CD14-positive monocyte (primary cell): ENCODE results near the gene MAN1C1. TPM values are rescaled to one million over a fixed set of nuclear protein-coding genes. Genes with fewer than 3 reads are reported as not detected.

ENCODE experiments used
- DNase-seq, 3 donors: peaks; one replicate each; pipeline ENCODE4 v3.0.0-alpha.2; 2011 to 2022
- H2AFZ ChIP-seq: 2 replicates; pipeline ENCODE4 v1.6.0; 2012; ENCODE audit warnings: mild to moderate bottlenecking, low read depth, low read length, inconsistent platforms; ENCODE audit not compliant: insufficient read depth, poor library complexity, severe bottlenecking
- H3K27ac ChIP-seq, 2 donors: 1 replicate in 1 of 2; 2 replicates in 1 of 2; pipeline ENCODE4 v1.5.1; 2012 to 2013; ENCODE audit warnings: low read length in 2 of 2, control low read depth in 1 of 2, inconsistent platforms in 1 of 2, low read depth in 1 of 2, mild to moderate bottlenecking in 1 of 2
- H3K27me3 ChIP-seq, 2 donors: one replicate each; pipeline versions ENCODE4 v1.6.0 to v1.6.1; 2011 to 2013; ENCODE audit warnings: low read length in 2 of 2; ENCODE audit not compliant: control insufficient read depth in 2 of 2, insufficient read depth in 2 of 2
- H3K36me3 ChIP-seq, 2 donors: replicated peaks in 1 of 2; 1 replicate in 1 of 2; 2 replicates in 1 of 2; pipeline versions ENCODE4 v1.5.1 to v1.6.1; 2012 to 2013; ENCODE audit warnings: low read length in 2 of 2, control low read depth in 1 of 2, inconsistent platforms in 1 of 2, mild to moderate bottlenecking in 1 of 2; ENCODE audit not compliant: insufficient read depth in 2 of 2, control insufficient read depth in 1 of 2
- H3K4me1 ChIP-seq, 2 donors: 1 replicate in 1 of 2; 2 replicates in 1 of 2; pipeline versions ENCODE4 v1.5.1 to v1.6.1; 2012 to 2013; ENCODE audit warnings: low read length in 2 of 2, control low read depth in 1 of 2, inconsistent platforms in 1 of 2, mild to moderate bottlenecking in 1 of 2, moderate library complexity in 1 of 2; ENCODE audit not compliant: insufficient read depth in 2 of 2, control insufficient read depth in 1 of 2
- H3K4me2 ChIP-seq: replicated peaks from 2 replicates; pipeline ENCODE3; 2012; ENCODE audit warnings: low read length, moderate library complexity, mild to moderate bottlenecking; ENCODE audit not compliant: poor library complexity, severe bottlenecking; ENCODE audit errors: extremely low read depth
- H3K4me3 ChIP-seq, 3 experiments: fragments of 200-600 bp in 1 of 3; sonication (generic) in 1 of 3; replicated peaks in 1 of 3; 1 replicate in 2 of 3; 2 replicates in 1 of 3; pipeline ENCODE4 v1.5.1; 2011 to 2013; ENCODE audit warnings: low read length in 3 of 3, mild to moderate bottlenecking in 3 of 3, control low read depth in 2 of 3, low read depth in 2 of 3, inconsistent platforms in 1 of 3, moderate library complexity in 1 of 3
- H3K79me2 ChIP-seq: 2 replicates; pipeline ENCODE4 v1.6.0; 2012; ENCODE audit warnings: mild to moderate bottlenecking, control low read depth, inconsistent platforms, low read length, moderate library complexity; ENCODE audit not compliant: insufficient read depth
- H3K9ac ChIP-seq: 2 replicates; pipeline ENCODE4 v1.6.0; 2017; ENCODE audit warnings: low read length, mild to moderate bottlenecking; ENCODE audit not compliant: insufficient read depth, poor library complexity, severe bottlenecking
- H3K9me3 ChIP-seq, 2 donors: replicated peaks in 1 of 2; 1 replicate in 1 of 2; 2 replicates in 1 of 2; pipeline versions ENCODE4 v1.5.1 to v1.6.1; 2012 to 2013; ENCODE audit warnings: low read length in 2 of 2, control low read depth in 1 of 2; ENCODE audit not compliant: control insufficient read depth in 1 of 2, insufficient read depth in 1 of 2
- H4K20me1 ChIP-seq: 2 replicates; pipeline ENCODE4 v1.6.0; 2012; ENCODE audit warnings: mild to moderate bottlenecking, low read length, control low read depth, moderate library complexity; ENCODE audit not compliant: insufficient read depth
- H3K27ac Mint-ChIP-seq, 7 donors: one replicate each; pipeline ENCODE4 v1.8.0; 2020; ENCODE audit warnings: mild to moderate bottlenecking in 7 of 7, mixed read lengths in 7 of 7, moderate library complexity in 6 of 7, inconsistent platforms in 2 of 7
- H3K27me3 Mint-ChIP-seq, 3 donors: one replicate each; pipeline ENCODE4 v1.8.0; 2021 to 2022; ENCODE audit warnings: low read depth in 3 of 3, mild to moderate bottlenecking in 3 of 3, mixed read lengths in 3 of 3, moderate library complexity in 3 of 3, inconsistent platforms in 1 of 3
- H3K36me3 Mint-ChIP-seq, 2 donors: one replicate each; pipeline ENCODE4 v1.8.0; 2020; ENCODE audit warnings: mixed read lengths in 2 of 2, inconsistent platforms in 1 of 2, mild to moderate bottlenecking in 1 of 2
- H3K4me1 Mint-ChIP-seq: one replicate; pipeline ENCODE4 v1.8.0; 2020; ENCODE audit warnings: mild to moderate bottlenecking, mixed read lengths
- H3K4me3 Mint-ChIP-seq, 2 donors: one replicate each; pipeline ENCODE4 v1.8.0; 2020; ENCODE audit warnings: mild to moderate bottlenecking in 2 of 2, mixed read lengths in 2 of 2, moderate library complexity in 1 of 2
- H3K9me3 Mint-ChIP-seq, 7 donors: one replicate each; pipeline ENCODE4 v1.8.0; 2020 to 2022; ENCODE audit warnings: mixed read lengths in 7 of 7, mild to moderate bottlenecking in 6 of 7, moderate library complexity in 6 of 7, inconsistent platforms in 2 of 7
- WGBS: methylation state at CpG from one replicate; pipeline ENCODE4 v1.1.5; 2013; ENCODE audit warnings: missing lambda C conversion rate; ENCODE audit not compliant: insufficient coverage; 5-methylcytosine and 5-hydroxymethylcytosine counted together
- intact Hi-C, 2 donors: fragments of 100-400 bp; cut with micrococcal nuclease; formaldehyde crosslinking; loops; one replicate each; pipeline versions ENCODE4 v1.15.0 to v1.15.1; 2023
- polyA plus RNA-seq, 3 donors: library from polyadenylated mRNA; depleted of rRNA in 1 of 3; unstranded in 2 of 3; stranded (reverse) in 1 of 3; fragments of 300-500 nt in 2 of 3; fragments of >200 nt in 1 of 3; fragmentation: Illumina TruSeq in 2 of 3; gene quantifications; 1 replicate in 2 of 3; 2 replicates in 1 of 3; pipeline ENCODE4 v1.2.3, GENCODE V29; 2012 to 2021
- TF ChIP-seq, protein P1 (sequence below): fragments of 200-600 bp; IDR thresholded peaks from one replicate; pipeline ENCODE4 v1.8.0; 2022; ENCODE audit warnings: antibody characterized with exemption, mild to moderate bottlenecking

Gene MAN1C1
- polyA plus RNA-seq, 3 donors, result 1.2 to 7.2 (median 1.7) TPM

GRCh38 chr1:25738499-25738898 lies 121.9 kb downstream of the MAN1C1 start:
- H3K27ac Mint-ChIP-seq, result no peak overlapping the region
- Histone ChIP-seq H2AFZ (no peak overlapping the region), H3K36me3 (no peaks in the 10 kb centered on the region), H3K27me3 (no peaks in the 10 kb centered on the region), H3K9me3 (peaks cover 4% of the 10 kb centered on the region in 2 donors), H3K4me3 (no peak overlapping the region), H3K4me2 (no peak overlapping the region), H3K4me1 (no peaks in the 10 kb centered on the region), H3K27ac (no peak overlapping the region), H3K79me2 (no peaks in the 10 kb centered on the region), H4K20me1 (peaks cover 4% of the 10 kb centered on the region), H3K9ac (no peak overlapping the region)
- H3K27me3 Mint-ChIP-seq, result peaks cover 0 to 4% (median 3%) of the 10 kb centered on the region in 3 donors
- WGBS, result 100% methylated on average over 1 of the region's 2 CpGs
- H3K36me3 Mint-ChIP-seq, result no peaks in the 10 kb centered on the region
- intact Hi-C loops, result no loop called here
- no peak overlapping the region for H3K4me3 Mint-ChIP-seq
- H3K9me3 Mint-ChIP-seq, result peaks cover 0 to 10% (median 3%) of the 10 kb centered on the region in 7 donors
- TF ChIP-seq, protein P1, sequence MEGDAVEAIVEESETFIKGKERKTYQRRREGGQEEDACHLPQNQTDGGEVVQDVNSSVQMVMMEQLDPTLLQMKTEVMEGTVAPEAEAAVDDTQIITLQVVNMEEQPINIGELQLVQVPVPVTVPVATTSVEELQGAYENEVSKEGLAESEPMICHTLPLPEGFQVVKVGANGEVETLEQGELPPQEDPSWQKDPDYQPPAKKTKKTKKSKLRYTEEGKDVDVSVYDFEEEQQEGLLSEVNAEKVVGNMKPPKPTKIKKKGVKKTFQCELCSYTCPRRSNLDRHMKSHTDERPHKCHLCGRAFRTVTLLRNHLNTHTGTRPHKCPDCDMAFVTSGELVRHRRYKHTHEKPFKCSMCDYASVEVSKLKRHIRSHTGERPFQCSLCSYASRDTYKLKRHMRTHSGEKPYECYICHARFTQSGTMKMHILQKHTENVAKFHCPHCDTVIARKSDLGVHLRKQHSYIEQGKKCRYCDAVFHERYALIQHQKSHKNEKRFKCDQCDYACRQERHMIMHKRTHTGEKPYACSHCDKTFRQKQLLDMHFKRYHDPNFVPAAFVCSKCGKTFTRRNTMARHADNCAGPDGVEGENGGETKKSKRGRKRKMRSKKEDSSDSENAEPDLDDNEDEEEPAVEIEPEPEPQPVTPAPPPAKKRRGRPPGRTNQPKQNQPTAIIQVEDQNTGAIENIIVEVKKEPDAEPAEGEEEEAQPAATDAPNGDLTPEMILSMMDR, result no peak
- no peak for DNase-seq
- H3K4me1 Mint-ChIP-seq, result no peaks in the 10 kb centered on the region

- H3K4me3 ChIP-seq, result no peak overlapping the region
- Mint-ChIP-seq H3K9me3 (peaks cover 0 to 10% (median 3%) of the 10 kb centered on the region in 7 donors), H3K36me3 (no peaks in the 10 kb centered on the region), H3K4me3 (no peak overlapping the region), H3K4me1 (no peaks in the 10 kb centered on the region), H3K27ac (no peak overlapping the region), H3K27me3 (peaks cover 0 to 5% (median 3%) of the 10 kb centered on the region in 3 donors)
- H2AFZ ChIP-seq, result no peak overlapping the region
- H4K20me1 ChIP-seq, result peaks cover 4% of the 10 kb centered on the region
- DNase-seq, result no peak
- intact Hi-C loops, result no loop called here
- H3K36me3 ChIP-seq, result no peaks in the 10 kb centered on the region
- H3K27ac ChIP-seq, result no peak overlapping the region
- H3K79me2 ChIP-seq, result no peaks in the 10 kb centered on the region
- 100% methylated on average over 2 of the region's 4 CpGs for WGBS
- H3K4me1 ChIP-seq, result no peaks in the 10 kb centered on the region
- no peaks in the 10 kb centered on the region for H3K27me3 ChIP-seq
- no peak overlapping the region for H3K4me2 ChIP-seq
- peaks cover 4% of the 10 kb centered on the region in 2 donors for H3K9me3 ChIP-seq
- no peak overlapping the region for H3K9ac ChIP-seq
- TF ChIP-seq, protein P1, result no peak
Observed at GRCh38 chr1:25739341-25739740, 122.8 kb downstream of the MAN1C1 start.
